ENCODE results near the gene THOC7.

THOC7 gene

DNA sequence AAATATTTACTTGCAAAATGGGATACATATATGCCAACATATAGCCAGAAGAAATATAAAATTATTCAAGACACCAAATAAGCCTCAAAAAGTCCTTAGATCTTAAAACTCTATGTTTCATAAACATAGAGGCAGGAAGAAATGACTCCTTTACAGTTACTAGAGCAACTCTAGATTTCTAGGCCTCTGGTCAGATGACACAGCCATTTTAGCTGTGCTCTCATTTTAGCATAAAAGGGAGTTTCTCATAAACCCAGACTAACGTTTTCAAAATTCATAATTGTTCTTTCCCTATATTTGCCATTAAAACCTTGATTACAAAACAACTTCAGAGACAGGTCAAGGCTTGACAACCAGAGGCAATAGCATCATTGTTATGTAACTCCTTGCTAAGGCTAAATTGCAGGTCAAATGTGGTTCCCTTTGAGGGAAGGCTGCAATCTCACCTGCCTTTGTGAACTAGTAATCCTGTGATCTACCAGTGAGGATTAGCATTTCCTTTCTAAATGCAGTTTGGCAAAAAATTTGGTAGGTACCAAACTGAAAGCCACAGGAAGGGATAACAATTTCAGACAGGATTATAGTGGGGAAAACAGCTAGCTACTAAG is 8.2 kb downstream of the THOC7 start:
- Histone ChIP-seq H3K27me3 (ENCODE audit: control insufficient read depth, insufficient read depth, low read length) (no peaks in the 10 kb centered on the region), H3K9ac (ENCODE audit: low read length) (no peak overlapping the region), H3K4me1 (ENCODE audit: control insufficient read depth, insufficient read depth, low read length) (no peaks in the 10 kb centered on the region), H3K9me3 (ENCODE audit: control insufficient read depth, low read length) (no peaks in the 10 kb centered on the region), H3K4me3 (ENCODE audit: low read length) (no peak overlapping the region), H3K36me3 (ENCODE audit: control insufficient read depth, insufficient read depth, low read length) (no peaks in the 10 kb centered on the region)

DNA sequence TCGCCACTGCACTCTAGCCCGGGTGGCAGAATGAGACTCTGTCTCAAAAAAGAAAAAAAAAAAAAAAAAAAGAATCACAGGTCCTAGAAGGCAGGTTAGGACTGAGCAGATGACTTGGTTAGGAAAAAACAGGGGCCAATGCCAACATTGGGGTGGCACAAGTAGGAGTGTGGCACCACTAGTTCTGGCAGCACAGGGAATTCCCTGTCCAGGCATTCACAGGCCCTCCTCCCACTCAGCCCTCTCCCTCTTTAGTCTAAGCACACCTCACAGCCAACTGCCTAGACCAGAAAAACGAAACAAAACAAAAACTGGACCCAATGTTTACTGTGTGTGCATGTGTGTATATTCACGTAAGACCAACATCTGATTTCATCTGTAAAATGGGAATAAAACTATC is 10.5 kb downstream of the THOC7 start:
- H3K9ac ChIP-seq (ENCODE audit: low read length), result no peak overlapping the region
- no peaks in the 10 kb centered on the region for H3K9me3 ChIP-seq (ENCODE audit: control insufficient read depth, low read length)
- H3K36me3 ChIP-seq (ENCODE audit: control insufficient read depth, insufficient read depth, low read length), result no peaks in the 10 kb centered on the region
- H3K4me1 ChIP-seq (ENCODE audit: control insufficient read depth, insufficient read depth, low read length), result no peaks in the 10 kb centered on the region
- H3K4me3 ChIP-seq (ENCODE audit: low read length), result no peak overlapping the region
- no peaks in the 10 kb centered on the region for H3K27me3 ChIP-seq (ENCODE audit: control insufficient read depth, insufficient read depth, low read length)

DNA sequence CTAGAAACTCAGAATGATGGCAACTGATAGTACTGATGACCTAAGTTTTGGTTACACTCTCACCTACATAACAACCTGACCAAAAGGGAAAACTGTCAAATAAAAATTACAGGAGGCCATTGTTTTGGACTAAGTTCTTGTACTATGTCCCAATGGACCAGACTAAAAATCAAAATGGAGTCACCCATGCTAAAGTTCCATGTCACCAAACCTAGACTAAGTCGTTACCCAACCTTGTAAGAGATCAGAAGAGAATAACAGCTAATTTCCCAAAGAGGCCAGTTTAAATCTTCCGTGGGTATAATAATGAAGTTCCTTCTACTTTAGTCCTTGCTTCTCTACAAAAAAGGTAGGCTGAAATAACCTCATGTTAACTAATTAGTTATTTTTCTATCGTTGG is 12.3 kb downstream of the THOC7 start:
- no peaks in the 10 kb centered on the region for H3K36me3 ChIP-seq (ENCODE audit: control insufficient read depth, insufficient read depth, low read length)
- no peaks in the 10 kb centered on the region for H3K4me1 ChIP-seq (ENCODE audit: control insufficient read depth, insufficient read depth, low read length)
- no peak overlapping the region for H3K4me3 ChIP-seq (ENCODE audit: low read length)
- no peak overlapping the region for H3K9ac ChIP-seq (ENCODE audit: low read length)
- no peaks in the 10 kb centered on the region for H3K27me3 ChIP-seq (ENCODE audit: control insufficient read depth, insufficient read depth, low read length)
- H3K9me3 ChIP-seq (ENCODE audit: control insufficient read depth, low read length), result no peaks in the 10 kb centered on the region

DNA sequence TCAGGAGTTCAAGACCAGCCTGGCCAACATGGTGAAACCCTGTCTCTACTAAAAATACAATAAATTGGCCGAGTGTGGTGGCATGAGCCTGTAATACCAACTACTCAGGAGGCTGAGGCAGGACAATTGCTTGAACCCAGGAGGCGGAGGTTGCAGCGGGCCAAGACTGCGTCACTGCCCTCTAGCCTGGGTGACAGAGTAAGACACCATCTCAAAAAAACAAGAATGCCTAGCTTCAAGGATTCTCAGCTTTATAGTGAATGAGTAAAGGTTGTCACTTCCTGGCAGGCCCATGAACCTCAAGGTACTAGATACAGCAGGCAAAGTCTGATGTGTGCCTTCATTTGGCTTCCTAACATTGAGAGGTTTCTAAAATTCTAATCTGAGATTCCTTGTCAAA is 14.4 kb downstream of the THOC7 start:
- H3K4me1 ChIP-seq (ENCODE audit: control insufficient read depth, insufficient read depth, low read length), result peaks cover 4% of the 10 kb centered on the region
- H3K36me3 ChIP-seq (ENCODE audit: control insufficient read depth, insufficient read depth, low read length), result no peaks in the 10 kb centered on the region
- no peaks in the 10 kb centered on the region for H3K27me3 ChIP-seq (ENCODE audit: control insufficient read depth, insufficient read depth, low read length)
- no peak overlapping the region for H3K9ac ChIP-seq (ENCODE audit: low read length)
- no peaks in the 10 kb centered on the region for H3K9me3 ChIP-seq (ENCODE audit: control insufficient read depth, low read length)
- H3K4me3 ChIP-seq (ENCODE audit: low read length), result no peak overlapping the region

DNA sequence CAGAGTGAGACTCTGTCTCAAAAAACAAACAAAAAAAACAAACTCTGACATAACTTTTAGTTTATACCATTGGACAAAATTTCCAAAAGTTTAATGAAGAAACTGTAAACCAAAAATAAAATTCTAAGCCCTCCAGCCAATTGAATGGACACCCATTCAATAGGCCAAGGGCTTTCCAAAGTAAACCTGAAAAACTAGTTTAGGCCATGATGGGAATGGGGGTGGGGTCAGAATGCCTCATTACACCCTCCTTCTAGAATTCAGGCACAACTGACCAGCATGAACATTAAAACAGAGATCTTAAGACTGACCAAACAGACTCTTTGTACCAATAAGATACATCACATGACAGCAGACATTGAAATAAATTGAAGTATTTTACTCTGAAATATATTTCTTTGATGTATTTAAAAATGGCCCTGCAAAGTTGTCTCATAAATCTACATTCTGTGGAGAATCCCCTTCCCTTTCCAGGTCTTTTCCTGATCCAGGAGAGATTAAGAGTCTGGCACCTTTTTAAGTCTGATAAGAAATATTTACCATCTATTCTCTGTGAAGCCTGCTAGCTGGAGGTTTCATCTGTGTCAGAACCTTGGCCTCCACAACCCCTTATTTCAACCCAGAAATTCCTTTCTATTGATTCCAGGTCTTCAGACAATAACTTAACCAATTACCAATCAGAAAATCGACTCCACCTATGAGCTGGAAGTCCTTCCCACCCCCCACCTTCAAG is 15.7 kb downstream of the THOC7 start:
- Histone ChIP-seq H3K4me1 (ENCODE audit: control insufficient read depth, insufficient read depth, low read length) (peaks cover 4% of the 10 kb centered on the region), H3K4me3 (ENCODE audit: low read length) (no peak overlapping the region), H3K36me3 (ENCODE audit: control insufficient read depth, insufficient read depth, low read length) (no peaks in the 10 kb centered on the region), H3K9ac (ENCODE audit: low read length) (no peak overlapping the region), H3K9me3 (ENCODE audit: control insufficient read depth, low read length) (no peaks in the 10 kb centered on the region), H3K27me3 (ENCODE audit: control insufficient read depth, insufficient read depth, low read length) (no peaks in the 10 kb centered on the region)

DNA sequence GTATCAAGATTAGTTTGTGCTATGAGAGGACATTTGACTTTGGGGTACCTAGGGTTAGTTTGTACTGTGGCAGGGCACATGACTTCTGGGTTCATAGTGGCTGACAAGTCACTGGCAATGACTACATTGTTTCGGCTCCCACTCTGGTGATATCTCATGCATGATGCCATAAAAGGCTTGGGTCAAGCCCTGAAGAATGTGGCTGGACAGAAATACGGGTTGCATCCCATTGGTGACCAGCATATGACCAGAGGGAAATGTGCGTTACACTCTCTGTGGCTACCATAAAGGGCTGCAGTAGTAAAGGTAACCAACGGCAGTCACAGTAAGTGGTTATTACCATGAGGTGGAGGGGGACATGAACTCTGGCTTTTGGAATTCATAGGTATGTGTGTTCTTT is 18.4 kb downstream of the THOC7 start:
- H3K27me3 ChIP-seq (ENCODE audit: control insufficient read depth, insufficient read depth, low read length), result no peaks in the 10 kb centered on the region
- H3K4me1 ChIP-seq (ENCODE audit: control insufficient read depth, insufficient read depth, low read length), result peaks cover 4% of the 10 kb centered on the region
- no peak overlapping the region for H3K9ac ChIP-seq (ENCODE audit: low read length)
- H3K4me3 ChIP-seq (ENCODE audit: low read length), result no peak overlapping the region
- no peaks in the 10 kb centered on the region for H3K9me3 ChIP-seq (ENCODE audit: control insufficient read depth, low read length)
- H3K36me3 ChIP-seq (ENCODE audit: control insufficient read depth, insufficient read depth, low read length), result no peaks in the 10 kb centered on the region

DNA sequence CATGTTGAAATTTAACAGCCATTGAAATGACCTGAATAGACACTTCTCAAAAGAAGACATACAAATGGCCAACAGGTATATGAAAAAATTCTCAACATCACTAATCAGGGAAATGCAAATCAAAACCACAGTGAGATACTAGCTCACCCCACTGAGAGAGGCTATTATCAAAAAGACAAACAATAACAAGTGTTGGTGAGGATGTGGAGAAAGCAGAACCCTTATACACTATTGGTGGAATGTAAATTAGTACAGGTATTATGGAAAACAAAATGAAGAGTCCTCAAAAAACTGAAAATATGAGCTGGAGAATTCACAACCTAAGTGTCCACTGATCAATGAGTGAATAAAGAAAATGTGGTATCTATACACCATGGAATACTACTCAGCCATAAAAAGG is 21.5 kb downstream of the THOC7 start:
- peaks cover 4% of the 10 kb centered on the region for H3K4me1 ChIP-seq (ENCODE audit: control insufficient read depth, insufficient read depth, low read length)
- no peaks in the 10 kb centered on the region for H3K9me3 ChIP-seq (ENCODE audit: control insufficient read depth, low read length)
- H3K9ac ChIP-seq (ENCODE audit: low read length), result no peak overlapping the region
- no peaks in the 10 kb centered on the region for H3K27me3 ChIP-seq (ENCODE audit: control insufficient read depth, insufficient read depth, low read length)
- no peak overlapping the region for H3K4me3 ChIP-seq (ENCODE audit: low read length)
- no peaks in the 10 kb centered on the region for H3K36me3 ChIP-seq (ENCODE audit: control insufficient read depth, insufficient read depth, low read length)

DNA sequence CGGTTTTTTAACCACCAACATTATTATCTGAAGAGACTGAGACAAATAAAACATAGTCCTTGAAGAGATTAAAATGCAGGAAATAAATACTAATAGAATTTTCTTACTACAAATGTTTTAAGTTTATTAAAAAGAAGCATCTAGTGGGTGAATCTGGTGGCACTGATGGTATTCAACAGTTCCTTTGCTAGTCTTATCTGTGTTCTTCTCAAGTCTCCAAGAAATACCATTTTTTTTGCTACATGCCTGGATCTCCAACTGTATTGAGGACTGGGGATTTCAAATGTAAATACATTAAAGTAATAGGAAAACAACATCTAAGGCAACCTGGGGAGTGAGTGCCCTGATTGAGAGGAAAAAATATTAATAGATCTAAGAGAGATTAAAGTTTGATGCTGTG is 21.9 kb downstream of the THOC7 start:
- H3K4me3 ChIP-seq (ENCODE audit: low read length), result no peak overlapping the region
- H3K9ac ChIP-seq (ENCODE audit: low read length), result no peak overlapping the region
- H3K9me3 ChIP-seq (ENCODE audit: control insufficient read depth, low read length), result no peaks in the 10 kb centered on the region
- H3K4me1 ChIP-seq (ENCODE audit: control insufficient read depth, insufficient read depth, low read length), result peaks cover 4% of the 10 kb centered on the region
- no peaks in the 10 kb centered on the region for H3K36me3 ChIP-seq (ENCODE audit: control insufficient read depth, insufficient read depth, low read length)
- H3K27me3 ChIP-seq (ENCODE audit: control insufficient read depth, insufficient read depth, low read length), result no peaks in the 10 kb centered on the region

DNA sequence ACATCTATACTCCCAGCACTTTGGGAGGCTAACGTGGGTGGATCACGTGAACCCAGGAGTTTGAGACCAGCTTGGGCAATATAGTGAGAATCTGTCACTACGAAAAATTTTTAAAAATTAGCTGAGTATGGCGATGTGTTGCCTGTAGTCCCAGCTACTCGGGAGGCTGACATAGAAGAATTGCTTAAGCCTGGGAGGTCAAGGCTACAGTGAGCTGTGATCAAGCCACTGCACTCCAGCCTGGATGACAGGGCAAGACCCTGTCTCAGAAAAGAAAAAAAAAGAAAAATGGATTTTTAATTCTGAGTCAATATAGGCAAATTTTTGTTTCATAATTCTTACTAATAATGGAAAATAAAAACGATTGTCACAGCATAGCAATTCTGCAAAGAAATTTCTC is 31.2 kb downstream of the THOC7 start:
- H3K36me3 ChIP-seq (ENCODE audit: control insufficient read depth, insufficient read depth, low read length), result no peaks in the 10 kb centered on the region
- no peaks in the 10 kb centered on the region for H3K4me1 ChIP-seq (ENCODE audit: control insufficient read depth, insufficient read depth, low read length)
- H3K9me3 ChIP-seq (ENCODE audit: control insufficient read depth, low read length), result no peaks in the 10 kb centered on the region
- no peak overlapping the region for H3K4me3 ChIP-seq (ENCODE audit: low read length)
- no peak overlapping the region for H3K9ac ChIP-seq (ENCODE audit: low read length)
- no peaks in the 10 kb centered on the region for H3K27me3 ChIP-seq (ENCODE audit: control insufficient read depth, insufficient read depth, low read length)

DNA sequence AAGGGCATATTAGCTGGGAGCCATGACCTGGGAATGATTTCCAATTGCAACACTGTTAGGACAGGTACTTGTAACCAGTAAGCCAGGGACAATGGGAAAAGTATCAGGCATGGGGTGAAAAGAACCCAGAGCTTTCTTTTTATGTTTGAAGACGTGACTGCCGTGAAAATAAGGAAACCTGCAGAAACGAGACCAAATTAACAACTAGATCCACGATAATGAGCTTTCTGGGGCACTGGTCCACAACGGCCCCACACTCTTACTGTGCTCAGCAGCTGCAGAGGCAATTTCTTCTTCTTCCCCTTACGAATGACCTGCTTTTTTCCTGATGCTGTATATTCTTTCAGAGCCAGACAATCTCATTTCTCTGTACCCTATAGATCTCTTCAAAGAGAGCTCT is 33.1 kb downstream of the THOC7 start:
- Histone ChIP-seq H3K9ac (ENCODE audit: low read length) (no peak overlapping the region), H3K4me3 (ENCODE audit: low read length) (no peak overlapping the region), H3K27me3 (ENCODE audit: control insufficient read depth, insufficient read depth, low read length) (no peaks in the 10 kb centered on the region), H3K36me3 (ENCODE audit: control insufficient read depth, insufficient read depth, low read length) (no peaks in the 10 kb centered on the region), H3K4me1 (ENCODE audit: control insufficient read depth, insufficient read depth, low read length) (no peaks in the 10 kb centered on the region), H3K9me3 (ENCODE audit: control insufficient read depth, low read length) (no peaks in the 10 kb centered on the region)

DNA sequence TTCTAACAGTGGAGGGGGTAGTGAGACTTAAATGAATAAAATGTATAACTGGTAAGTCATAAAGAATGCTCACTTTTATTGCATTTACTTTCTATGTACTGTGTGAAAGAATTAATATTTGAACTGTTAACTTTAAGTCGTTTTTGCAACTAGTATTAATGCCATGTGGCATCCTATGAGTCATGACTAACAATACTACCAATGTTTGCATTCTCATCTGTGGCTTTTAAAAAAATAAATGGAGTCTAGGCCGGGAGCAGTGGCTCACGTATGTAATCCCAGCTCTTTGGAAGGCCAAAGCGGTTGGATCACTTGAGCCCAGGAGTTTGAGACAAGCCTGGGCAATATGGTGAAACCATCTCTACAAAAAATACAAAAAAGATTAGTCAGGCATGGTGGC is 39.3 kb downstream of the THOC7 start:
- H3K27me3 ChIP-seq (ENCODE audit: control insufficient read depth, insufficient read depth, low read length), result no peaks in the 10 kb centered on the region
- no peak overlapping the region for H3K9ac ChIP-seq (ENCODE audit: low read length)
- H3K4me3 ChIP-seq (ENCODE audit: low read length), result no peak overlapping the region

DNA sequence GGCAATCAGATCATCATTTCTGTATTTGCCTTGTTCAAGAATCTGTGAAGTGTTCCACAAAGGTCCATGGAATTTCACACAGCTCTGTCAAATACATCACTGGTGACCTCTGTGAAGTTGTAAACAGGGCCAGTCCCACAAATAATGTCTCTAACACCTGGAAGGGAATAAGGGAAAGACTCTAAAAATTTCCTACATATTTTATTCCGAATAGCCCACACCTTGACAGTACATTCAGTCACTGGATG is 44.5 kb downstream of the THOC7 start, which contains the start of gene C3orf49:
Gene C3orf49 (plus strand): TSS at position 149 of the 248 bp plus-strand sequence. CDS start 173 bp downstream, outside the sequence.
- Histone ChIP-seq H3K9ac (ENCODE audit: low read length) (no peak within 1 kb of the TSS), H3K4me3 (ENCODE audit: low read length) (no peak within 1 kb of the TSS), H3K36me3 (ENCODE audit: control insufficient read depth, insufficient read depth, low read length) (no peaks in the 10 kb centered on the region), H3K9me3 (ENCODE audit: control insufficient read depth, low read length) (no peaks in the 10 kb centered on the region), H3K4me1 (ENCODE audit: control insufficient read depth, insufficient read depth, low read length) (no peaks in the 10 kb centered on the region), H3K27me3 (ENCODE audit: control insufficient read depth, insufficient read depth, low read length) (no peaks in the 10 kb centered on the region)

More for the DNA sequence above, 39.3 kb downstream of the THOC7 start:
- Histone ChIP-seq H3K36me3 (ENCODE audit: control insufficient read depth, insufficient read depth, low read length) (no peaks in the 10 kb centered on the region), H3K9me3 (ENCODE audit: control insufficient read depth, low read length) (no peaks in the 10 kb centered on the region), H3K4me1 (ENCODE audit: control insufficient read depth, insufficient read depth, low read length) (no peaks in the 10 kb centered on the region)
